ENCODE measurements around the gene CACNA1B.
"Not testable (repeated sequence)": the region's sequence is repeated elsewhere in the genome, so short reads cannot be mapped to it uniquely, and the experiment has no call there.

Gene CACNA1B

GRCh38 chr9:137890768-137891587 lies 13.4 kb downstream of the CACNA1B start:
- DNase-seq: not testable (repeated sequence)

- no peak for DNase-seq
Measured at GRCh38 chr9:137891588-137892423, 14.2 kb downstream of the CACNA1B start.

GRCh38 chr9:137892424-137893191 lies 15.0 kb downstream of the CACNA1B start:
- no peak for DNase-seq

- no peak for DNase-seq
Measured at GRCh38 chr9:137893670-137894069, 16.1 kb downstream of the CACNA1B start.

GRCh38 chr9:137899551-137900360 lies 22.2 kb downstream of the CACNA1B start:
- no peak for DNase-seq

- no peak for DNase-seq
Measured at GRCh38 chr9:137900584-137901310, 23.2 kb downstream of the CACNA1B start.

- no peak for DNase-seq
Measured at GRCh38 chr9:137902646-137903045, 25.1 kb downstream of the CACNA1B start.

- no peak for DNase-seq
Measured at GRCh38 chr9:137905740-137906139, 28.2 kb downstream of the CACNA1B start.

- no peak for DNase-seq
Measured at GRCh38 chr9:137907776-137908175, 30.2 kb downstream of the CACNA1B start.

GRCh38 chr9:137912671-137913070 lies 35.1 kb downstream of the CACNA1B start:
- DNase-seq: no peak

GRCh38 chr9:137913132-137913531 lies 35.5 kb downstream of the CACNA1B start:
- DNase-seq: no peak

- DNase-seq: no peak
Measured at GRCh38 chr9:137913771-137914767, 36.5 kb downstream of the CACNA1B start.

GRCh38 chr9:137916540-137916939 lies 39.0 kb downstream of the CACNA1B start:
- DNase-seq: no peak

- DNase-seq: no peak
Measured at GRCh38 chr9:137917116-137917515, 39.5 kb downstream of the CACNA1B start.

GRCh38 chr9:137917795-137918194 lies 40.2 kb downstream of the CACNA1B start:
- no peak for DNase-seq

GRCh38 chr9:137918331-137919094 lies 40.9 kb downstream of the CACNA1B start:
- DNase-seq: no peak

GRCh38 chr9:137919095-137919465 lies 41.5 kb downstream of the CACNA1B start:
- no peak for DNase-seq

- DNase-seq: no peak
Measured at GRCh38 chr9:137919649-137920141, 42.1 kb downstream of the CACNA1B start.

- DNase-seq: no peak
Measured at GRCh38 chr9:137920753-137921152, 43.2 kb downstream of the CACNA1B start.

Measured in bone marrow (tissue), 2 donors.